Choroid plexus epithelial cell (primary cell): ENCODE results near the gene LRRC40.
"Not testable (repeated sequence)": the region's sequence is repeated elsewhere in the genome, so short reads cannot be mapped to it uniquely, and the experiment has no call there.

Experiments used
- DNase-seq: peaks from one replicate; pipeline ENCODE4 v3.0.0-alpha.2; 2010; ENCODE audit warnings: low read depth
- H3K4me3 ChIP-seq: 2 replicates; pipeline ENCODE4 v1.5.1; 2011; ENCODE audit warnings: low read depth, mild to moderate bottlenecking, control low read depth, low read length, moderate library complexity
- TF ChIP-seq, protein P1 (sequence below): conservative IDR thresholded peaks from 2 replicates; pipeline ENCODE4 v1.5.1; 2011; ENCODE audit warnings: low read depth, mild to moderate bottlenecking, control low read depth, inconsistent platforms, low read length, moderate library complexity

The LRRC40 gene

GRCh38 chr1:70220015-70220414, 14.6 kb upstream of the LRRC40 start:
- TF ChIP-seq, protein P1, sequence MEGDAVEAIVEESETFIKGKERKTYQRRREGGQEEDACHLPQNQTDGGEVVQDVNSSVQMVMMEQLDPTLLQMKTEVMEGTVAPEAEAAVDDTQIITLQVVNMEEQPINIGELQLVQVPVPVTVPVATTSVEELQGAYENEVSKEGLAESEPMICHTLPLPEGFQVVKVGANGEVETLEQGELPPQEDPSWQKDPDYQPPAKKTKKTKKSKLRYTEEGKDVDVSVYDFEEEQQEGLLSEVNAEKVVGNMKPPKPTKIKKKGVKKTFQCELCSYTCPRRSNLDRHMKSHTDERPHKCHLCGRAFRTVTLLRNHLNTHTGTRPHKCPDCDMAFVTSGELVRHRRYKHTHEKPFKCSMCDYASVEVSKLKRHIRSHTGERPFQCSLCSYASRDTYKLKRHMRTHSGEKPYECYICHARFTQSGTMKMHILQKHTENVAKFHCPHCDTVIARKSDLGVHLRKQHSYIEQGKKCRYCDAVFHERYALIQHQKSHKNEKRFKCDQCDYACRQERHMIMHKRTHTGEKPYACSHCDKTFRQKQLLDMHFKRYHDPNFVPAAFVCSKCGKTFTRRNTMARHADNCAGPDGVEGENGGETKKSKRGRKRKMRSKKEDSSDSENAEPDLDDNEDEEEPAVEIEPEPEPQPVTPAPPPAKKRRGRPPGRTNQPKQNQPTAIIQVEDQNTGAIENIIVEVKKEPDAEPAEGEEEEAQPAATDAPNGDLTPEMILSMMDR, result no peak
- no peak for DNase-seq
- no peak overlapping the region for H3K4me3 ChIP-seq

DNA sequence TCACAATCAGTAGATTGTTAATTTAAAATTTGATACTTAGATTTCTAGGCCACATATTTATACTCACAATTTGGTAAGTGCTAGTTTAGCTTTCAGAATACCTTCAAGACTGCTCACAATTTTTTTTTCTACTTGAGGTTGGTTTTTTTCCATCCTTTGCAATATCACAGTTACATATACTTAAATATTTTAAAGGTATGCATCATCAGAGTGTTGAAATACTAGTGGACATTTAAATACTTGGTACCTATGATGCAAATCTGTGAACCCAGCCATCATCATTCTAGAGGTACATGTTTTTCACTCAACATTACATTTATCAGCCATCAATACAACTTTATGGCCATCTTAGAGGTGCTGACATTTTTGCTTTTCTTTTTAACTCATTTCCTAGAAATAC, 6.2 kb upstream of the LRRC40 start:
- TF ChIP-seq, protein P1, result no peak
- no peak overlapping the region for H3K4me3 ChIP-seq
- DNase-seq, result peak; percentile 25

DNA sequence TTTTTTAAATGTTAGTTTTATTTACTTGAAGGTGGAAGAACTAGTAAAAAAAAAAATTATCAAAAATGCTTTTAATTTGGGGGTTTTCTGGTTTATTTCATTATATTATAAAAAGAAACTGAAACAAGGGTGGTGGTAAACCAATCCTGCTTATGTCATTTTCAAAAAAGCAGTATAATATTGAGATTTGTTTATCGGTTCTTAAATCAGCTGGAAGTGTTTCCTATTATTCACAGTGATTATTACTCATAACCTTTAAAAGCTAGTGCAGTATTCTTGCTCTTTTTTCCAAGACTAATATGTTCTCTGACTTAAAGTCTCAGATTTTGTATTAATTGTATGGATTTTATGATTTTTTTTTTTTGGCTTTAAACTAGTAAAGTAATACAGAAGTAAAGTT, 5.4 kb upstream of the LRRC40 start:
- TF ChIP-seq, protein P1, result no peak
- no peak for DNase-seq
- H3K4me3 ChIP-seq, result no peak overlapping the region

DNA sequence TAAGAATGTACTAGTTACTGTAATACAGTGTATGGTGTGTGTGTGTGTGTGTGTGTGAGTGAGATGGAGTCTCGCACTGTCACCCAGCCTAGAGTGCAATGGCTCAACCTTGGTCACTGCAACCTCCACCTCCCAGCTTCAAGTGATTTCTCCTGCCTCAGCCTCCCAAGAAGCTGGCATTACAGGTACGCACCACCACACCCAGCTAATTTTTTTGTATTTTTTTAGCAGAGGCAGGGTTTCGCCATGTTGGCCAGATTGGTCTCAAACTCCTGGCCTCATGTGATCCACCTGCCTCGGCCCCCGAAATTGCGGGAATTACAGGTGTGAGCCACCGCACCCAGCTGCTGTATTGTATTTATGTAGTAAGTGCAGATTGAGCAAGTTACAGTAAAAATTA, 2.9 kb upstream of the LRRC40 start:
- TF ChIP-seq, protein P1, result no peak
- no peak overlapping the region for H3K4me3 ChIP-seq
- no peak for DNase-seq

- TF ChIP-seq, protein P1, result no peak
- DNase-seq, result no peak
- H3K4me3 ChIP-seq, result no peak overlapping the region
Observed at GRCh38 chr1:70207492-70207891, 2.1 kb upstream of the LRRC40 start.

- H3K4me3 ChIP-seq, result peak overlapping the region; percentile 93
- not testable (repeated sequence) for DNase-seq
Observed at GRCh38 chr1:70206833-70207232, 1.5 kb upstream of the LRRC40 start.

GRCh38 chr1:70205071-70205433, 327 bp downstream of the LRRC40 start:
- DNase-seq, result no peak
- H3K4me3 ChIP-seq, result peak overlapping the region; percentile 93
- TF ChIP-seq, protein P1, result no peak

DNA sequence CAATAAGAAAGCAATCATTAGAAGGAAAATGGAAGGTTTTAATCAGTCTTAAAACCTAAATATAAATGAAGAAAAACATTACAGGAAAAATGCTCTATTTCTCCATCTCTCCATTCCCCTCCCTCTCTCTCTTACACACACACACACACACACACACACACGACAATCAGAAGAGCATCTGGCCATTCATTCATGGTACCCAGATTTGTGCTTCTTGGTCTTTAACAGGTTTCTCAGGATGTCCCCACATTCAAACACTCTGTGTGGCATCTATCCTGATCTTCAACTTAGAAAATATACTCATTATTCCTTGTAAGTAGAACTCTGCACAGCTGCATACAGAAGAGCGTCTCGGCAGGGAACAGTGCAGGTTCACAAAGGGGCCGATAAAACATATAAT, 779 bp downstream of the LRRC40 start:
- TF ChIP-seq, protein P1, result no peak
- DNase-seq, result peak; percentile 15
- peak overlapping the region; percentile 93 for H3K4me3 ChIP-seq
